Activated naive CD8-positive, alpha-beta T cell (primary cell): ENCODE measurements around the gene METAP1.

Experiments
- H3K27ac Mint-ChIP-seq: one replicate; pipeline ENCODE4 v1.8.0; 2021; ENCODE audit warnings: mixed read lengths
- H3K27me3 Mint-ChIP-seq: one replicate; pipeline ENCODE4 v1.8.0; 2021; ENCODE audit warnings: mixed read lengths
- H3K36me3 Mint-ChIP-seq: one replicate; pipeline ENCODE4 v1.8.0; 2021; ENCODE audit warnings: mixed read lengths
- H3K4me1 Mint-ChIP-seq: one replicate; pipeline ENCODE4 v1.8.0; 2021; ENCODE audit warnings: low read depth, mixed read lengths
- H3K4me3 Mint-ChIP-seq: one replicate; pipeline ENCODE4 v1.8.0; 2021; ENCODE audit warnings: mild to moderate bottlenecking, mixed read lengths
- H3K9me3 Mint-ChIP-seq: one replicate; pipeline ENCODE4 v1.8.0; 2021; ENCODE audit warnings: low read depth, mixed read lengths

The METAP1 gene

GRCh38 chr4:98995183-98996055 is at the start of gene METAP1:
Gene METAP1 (plus strand): TSS chr4:98995721. CDS start chr4:98995754, 33 bp downstream.
- H3K9me3 Mint-ChIP-seq, result no peaks in the 10 kb centered on the region
- H3K4me3 Mint-ChIP-seq, result peak within 1 kb of the TSS; percentile 93
- peak within 1 kb of the TSS; percentile 97 for H3K27ac Mint-ChIP-seq
- no peaks in the 10 kb centered on the region for H3K27me3 Mint-ChIP-seq
- peaks cover 2% of the 10 kb centered on the region for H3K36me3 Mint-ChIP-seq
- peaks cover 40% of the 10 kb centered on the region for H3K4me1 Mint-ChIP-seq

GRCh38 chr4:98946359-98946758 is 49.2 kb upstream of the METAP1 start:
- no peaks in the 10 kb centered on the region for H3K9me3 Mint-ChIP-seq
- no peak overlapping the region for H3K4me3 Mint-ChIP-seq
- no peaks in the 10 kb centered on the region for H3K4me1 Mint-ChIP-seq
- no peaks in the 10 kb centered on the region for H3K27me3 Mint-ChIP-seq
- no peak overlapping the region for H3K27ac Mint-ChIP-seq
- no peaks in the 10 kb centered on the region for H3K36me3 Mint-ChIP-seq

- no peaks in the 10 kb centered on the region for H3K9me3 Mint-ChIP-seq
These were observed 44.6 kb upstream of the METAP1 start for GRCh38 chr4:98950925-98951324.

GRCh38 chr4:98951710-98952109 is 43.8 kb upstream of the METAP1 start:
- peaks cover 4% of the 10 kb centered on the region for H3K27me3 Mint-ChIP-seq
- no peak overlapping the region for H3K27ac Mint-ChIP-seq
- H3K36me3 Mint-ChIP-seq, result no peaks in the 10 kb centered on the region
- H3K4me1 Mint-ChIP-seq, result no peaks in the 10 kb centered on the region
- no peak overlapping the region for H3K4me3 Mint-ChIP-seq
- no peaks in the 10 kb centered on the region for H3K9me3 Mint-ChIP-seq

More at GRCh38 chr4:98950925-98951324, 44.6 kb upstream of the METAP1 start:
- Mint-ChIP-seq H3K27me3 (peaks cover 3% of the 10 kb centered on the region), H3K27ac (no peak overlapping the region), H3K4me1 (no peaks in the 10 kb centered on the region), H3K4me3 (no peak overlapping the region), H3K36me3 (no peaks in the 10 kb centered on the region)

GRCh38 chr4:98955229-98955628 is 40.3 kb upstream of the METAP1 start:
- Mint-ChIP-seq H3K9me3 (no peaks in the 10 kb centered on the region), H3K4me1 (no peaks in the 10 kb centered on the region), H3K27ac (no peak overlapping the region)

GRCh38 chr4:98958065-98958464 is 37.5 kb upstream of the METAP1 start:
- H3K27ac Mint-ChIP-seq, result no peak overlapping the region
- peaks cover 4% of the 10 kb centered on the region for H3K27me3 Mint-ChIP-seq
- no peak overlapping the region for H3K4me3 Mint-ChIP-seq
- H3K9me3 Mint-ChIP-seq, result no peaks in the 10 kb centered on the region
- no peaks in the 10 kb centered on the region for H3K36me3 Mint-ChIP-seq
- no peaks in the 10 kb centered on the region for H3K4me1 Mint-ChIP-seq

More at GRCh38 chr4:98955229-98955628, 40.3 kb upstream of the METAP1 start:
- H3K4me3 Mint-ChIP-seq, result no peak overlapping the region
- no peaks in the 10 kb centered on the region for H3K36me3 Mint-ChIP-seq
- H3K27me3 Mint-ChIP-seq, result peaks cover 4% of the 10 kb centered on the region

- Mint-ChIP-seq H3K27me3 (peaks cover 4% of the 10 kb centered on the region), H3K36me3 (no peaks in the 10 kb centered on the region), H3K27ac (no peak overlapping the region), H3K4me1 (no peaks in the 10 kb centered on the region), H3K4me3 (no peak overlapping the region), H3K9me3 (no peaks in the 10 kb centered on the region)
These were observed 36.1 kb upstream of the METAP1 start for GRCh38 chr4:98959411-98959810.

GRCh38 chr4:98961770-98962169 is 33.8 kb upstream of the METAP1 start:
- Mint-ChIP-seq H3K27me3 (peaks cover 3% of the 10 kb centered on the region), H3K27ac (no peak overlapping the region), H3K4me1 (no peaks in the 10 kb centered on the region), H3K36me3 (no peaks in the 10 kb centered on the region), H3K9me3 (no peaks in the 10 kb centered on the region), H3K4me3 (no peak overlapping the region)

GRCh38 chr4:98963538-98964433 is 31.7 kb upstream of the METAP1 start:
- Mint-ChIP-seq H3K27me3 (peaks cover 4% of the 10 kb centered on the region), H3K4me3 (no peak overlapping the region), H3K4me1 (no peaks in the 10 kb centered on the region), H3K9me3 (no peaks in the 10 kb centered on the region), H3K36me3 (no peaks in the 10 kb centered on the region), H3K27ac (no peak overlapping the region)

GRCh38 chr4:98966926-98967325 is 28.6 kb upstream of the METAP1 start:
- H3K36me3 Mint-ChIP-seq, result no peaks in the 10 kb centered on the region
- no peaks in the 10 kb centered on the region for H3K4me1 Mint-ChIP-seq
- no peaks in the 10 kb centered on the region for H3K9me3 Mint-ChIP-seq
- no peak overlapping the region for H3K27ac Mint-ChIP-seq
- no peak overlapping the region for H3K4me3 Mint-ChIP-seq
- peaks cover 9% of the 10 kb centered on the region for H3K27me3 Mint-ChIP-seq

- Mint-ChIP-seq H3K27me3 (peaks cover 9% of the 10 kb centered on the region), H3K27ac (no peak overlapping the region), H3K4me3 (no peak overlapping the region), H3K36me3 (no peaks in the 10 kb centered on the region), H3K4me1 (no peaks in the 10 kb centered on the region), H3K9me3 (no peaks in the 10 kb centered on the region)
These were observed 27.7 kb upstream of the METAP1 start for GRCh38 chr4:98967786-98968329.

GRCh38 chr4:98969878-98970785 is 25.4 kb upstream of the METAP1 start:
- peaks cover 8% of the 10 kb centered on the region for H3K27me3 Mint-ChIP-seq
- H3K4me3 Mint-ChIP-seq, result no peak overlapping the region
- H3K9me3 Mint-ChIP-seq, result no peaks in the 10 kb centered on the region
- H3K36me3 Mint-ChIP-seq, result no peaks in the 10 kb centered on the region
- no peaks in the 10 kb centered on the region for H3K4me1 Mint-ChIP-seq
- H3K27ac Mint-ChIP-seq, result no peak overlapping the region

GRCh38 chr4:98976716-98977115 is 18.8 kb upstream of the METAP1 start:
- Mint-ChIP-seq H3K27ac (no peak overlapping the region), H3K27me3 (peaks cover 1% of the 10 kb centered on the region), H3K4me3 (no peak overlapping the region), H3K36me3 (no peaks in the 10 kb centered on the region), H3K9me3 (no peaks in the 10 kb centered on the region), H3K4me1 (no peaks in the 10 kb centered on the region)

GRCh38 chr4:98977557-98977956 is 18.0 kb upstream of the METAP1 start:
- Mint-ChIP-seq H3K9me3 (no peaks in the 10 kb centered on the region), H3K27ac (no peak overlapping the region), H3K36me3 (no peaks in the 10 kb centered on the region), H3K4me3 (no peak overlapping the region), H3K4me1 (no peaks in the 10 kb centered on the region), H3K27me3 (peaks cover 1% of the 10 kb centered on the region)
